Activated B cell treated with CpG ODN at 0.5 μM for 24 hours (primary cell): ENCODE measurements around the gene SKP1. TPM values are rescaled to one million over a fixed set of nuclear protein-coding genes. Genes with fewer than 3 reads are reported as not detected.

Experiments used
- ATAC-seq: fragments of 200-7000 bp; cut with Tn5 transposase; one replicate; pipeline ENCODE4 v1.10.0; 2021; ENCODE audit warnings: low read depth, mild to moderate bottlenecking, moderate library complexity
- CTCF ChIA-PET: fragments of 350-600 bp; sonication (Branson Sonifier 250); formaldehyde crosslinking; loops from one replicate; lab custom pipeline; 2021; ENCODE audit warnings: antibody characterized with exemption; lab: Charles Lee
- POLR2A ChIA-PET: fragments of 350-600 bp; sonication (Branson Sonifier 250); formaldehyde crosslinking; loops from one replicate; lab custom pipeline; 2021; ENCODE audit warnings: antibody characterized with exemption; lab: Charles Lee
- DNase-seq: peaks from one replicate; pipeline ENCODE4 v3.0.0; 2022
- H3K27ac Mint-ChIP-seq: one replicate; pipeline ENCODE4 v1.8.0; 2020; ENCODE audit warnings: mixed read lengths
- H3K27me3 Mint-ChIP-seq: one replicate; pipeline ENCODE4 v1.8.0; 2021; ENCODE audit warnings: mixed read lengths
- H3K36me3 Mint-ChIP-seq: one replicate; pipeline ENCODE4 v1.8.0; 2021; ENCODE audit warnings: low read depth, mixed read lengths
- H3K4me1 Mint-ChIP-seq: one replicate; pipeline ENCODE4 v1.8.0; 2021; ENCODE audit warnings: mixed read lengths
- H3K4me3 Mint-ChIP-seq: one replicate; pipeline ENCODE4 v1.8.0; 2020; ENCODE audit warnings: mild to moderate bottlenecking, mixed read lengths
- H3K9me3 Mint-ChIP-seq: one replicate; pipeline ENCODE4 v1.8.0; 2020; ENCODE audit warnings: mixed read lengths
- CTCF ChIP-seq: fragments of 200-600 bp; IDR thresholded peaks from one replicate; pipeline ENCODE4 v1.8.0; 2022; ENCODE audit warnings: antibody characterized with exemption, mild to moderate bottlenecking
- intact Hi-C: fragments of 100-400 bp; cut with micrococcal nuclease; formaldehyde crosslinking; loops from one replicate; pipeline ENCODE4 v1.15.1; 2024
- total RNA-seq: library from RNA; stranded (reverse); gene quantifications from 2 replicates; pipeline ENCODE4 v1.2.3, GENCODE V29; 2022

SKP1 gene
- total RNA-seq, 1 donor from 2014 or later = 211 TPM

- DNase-seq (peak; percentile 4), ATAC-seq (no peak)
- peaks cover 71% of the 10 kb centered on the region for H3K4me1 Mint-ChIP-seq
- no peak overlapping the region for H3K27ac Mint-ChIP-seq
- H3K9me3 Mint-ChIP-seq = no peaks in the 10 kb centered on the region
- no peaks in the 10 kb centered on the region for H3K27me3 Mint-ChIP-seq
- no peak overlapping the region for H3K4me3 Mint-ChIP-seq
- POLR2A ChIA-PET = interaction anchor here (1.6 kb wide), 1 partner anchor 36 kb away, joined by 5 read pairs; no protein-coding TSS in a partner anchor
- TF ChIP-seq CTCF = no peak
- peaks cover 38% of the 10 kb centered on the region for H3K36me3 Mint-ChIP-seq
- CTCF ChIA-PET = interaction anchor here (23.1 kb wide), 1 partner anchor 95 kb away, joined by 502 read pairs; no protein-coding TSS in a partner anchor
- intact Hi-C loops = no loop called here
These were observed 40.5 kb downstream of the SKP1 start for GRCh38 chr5:134136221-134136631.

GRCh38 chr5:134135091-134135655 lies 41.6 kb downstream of the SKP1 start:
- Mint-ChIP-seq H3K4me1 (peaks cover 68% of the 10 kb centered on the region), H3K27ac (peak overlapping the region; percentile 27), H3K27me3 (no peaks in the 10 kb centered on the region), H3K4me3 (no peak overlapping the region), H3K9me3 (no peaks in the 10 kb centered on the region), H3K36me3 (peaks cover 37% of the 10 kb centered on the region)
- DNase-seq = peak; percentile 4
- intact Hi-C loops = no loop called here
- ChIA-PET CTCF (interaction anchor here (23.1 kb wide), 1 partner anchor 94 kb away, joined by 502 read pairs; no protein-coding TSS in a partner anchor), POLR2A (interaction anchor here (1.6 kb wide), 1 partner anchor 35 kb away, joined by 5 read pairs; no protein-coding TSS in a partner anchor)
- no peak for TF ChIP-seq CTCF
- ATAC-seq = no peak

- H3K27me3 Mint-ChIP-seq = no peaks in the 10 kb centered on the region
- peaks cover 37% of the 10 kb centered on the region for H3K36me3 Mint-ChIP-seq
- ChIA-PET CTCF (interaction anchor here (1.3 to 23.1 kb wide), 2 partner anchors 9 to 93 kb away, joined by 6 to 502 read pairs; no protein-coding TSS in a partner anchor), POLR2A (interaction anchor here (0.9 to 2.9 kb wide), 3 partner anchors 9 to 33 kb away, joined by 3 to 30 read pairs (median 3); no protein-coding TSS in a partner anchor)
- no peak overlapping the region for H3K4me3 Mint-ChIP-seq
- TF ChIP-seq CTCF = no peak
- peak; percentile 13 for DNase-seq
- H3K4me1 Mint-ChIP-seq = peaks cover 62% of the 10 kb centered on the region
- no peaks in the 10 kb centered on the region for H3K9me3 Mint-ChIP-seq
- no peak for ATAC-seq
- intact Hi-C loops = loop anchor here (2.0 kb wide), 1 partner anchor 19 kb away; the partner anchor contains the start of gene TCF7
- no peak overlapping the region for H3K27ac Mint-ChIP-seq
These were observed 42.7 kb downstream of the SKP1 start for GRCh38 chr5:134133995-134134541.

- H3K27me3 Mint-ChIP-seq = no peaks in the 10 kb centered on the region
- intact Hi-C loops = loop anchor here (2.0 kb wide), 1 partner anchor 19 kb away; the partner anchor contains the start of gene TCF7
- CTCF ChIA-PET = interaction anchor here (1.3 to 23.1 kb wide), 4 partner anchors 8 to 92 kb away, joined by 6 to 502 read pairs (median 7); no protein-coding TSS in a partner anchor
These were observed 43.4 kb downstream of the SKP1 start for GRCh38 chr5:134133188-134133994.

More at GRCh38 chr5:134133188-134133994, 43.4 kb downstream of the SKP1 start:
- ATAC-seq (no peak), DNase-seq (peak; percentile 12)
- POLR2A ChIA-PET = interaction anchor here (0.5 to 2.9 kb wide), 8 partner anchors 8 to 112 kb away, joined by 3 to 30 read pairs (median 4); partner anchors contain the start of gene TCF7
- Mint-ChIP-seq H3K27ac (peak overlapping the region; percentile 88), H3K9me3 (no peaks in the 10 kb centered on the region), H3K4me1 (peaks cover 56% of the 10 kb centered on the region), H3K36me3 (peaks cover 41% of the 10 kb centered on the region), H3K4me3 (no peak overlapping the region)
- no peak for TF ChIP-seq CTCF
